ENCODE data around the gene RBM44. TPM values are rescaled to one million over a fixed set of nuclear protein-coding genes. Genes with fewer than 3 reads are reported as not detected.

Gene RBM44
- total RNA-seq, 1 donor from 2014 or later, result 0.41 TPM

DNA sequence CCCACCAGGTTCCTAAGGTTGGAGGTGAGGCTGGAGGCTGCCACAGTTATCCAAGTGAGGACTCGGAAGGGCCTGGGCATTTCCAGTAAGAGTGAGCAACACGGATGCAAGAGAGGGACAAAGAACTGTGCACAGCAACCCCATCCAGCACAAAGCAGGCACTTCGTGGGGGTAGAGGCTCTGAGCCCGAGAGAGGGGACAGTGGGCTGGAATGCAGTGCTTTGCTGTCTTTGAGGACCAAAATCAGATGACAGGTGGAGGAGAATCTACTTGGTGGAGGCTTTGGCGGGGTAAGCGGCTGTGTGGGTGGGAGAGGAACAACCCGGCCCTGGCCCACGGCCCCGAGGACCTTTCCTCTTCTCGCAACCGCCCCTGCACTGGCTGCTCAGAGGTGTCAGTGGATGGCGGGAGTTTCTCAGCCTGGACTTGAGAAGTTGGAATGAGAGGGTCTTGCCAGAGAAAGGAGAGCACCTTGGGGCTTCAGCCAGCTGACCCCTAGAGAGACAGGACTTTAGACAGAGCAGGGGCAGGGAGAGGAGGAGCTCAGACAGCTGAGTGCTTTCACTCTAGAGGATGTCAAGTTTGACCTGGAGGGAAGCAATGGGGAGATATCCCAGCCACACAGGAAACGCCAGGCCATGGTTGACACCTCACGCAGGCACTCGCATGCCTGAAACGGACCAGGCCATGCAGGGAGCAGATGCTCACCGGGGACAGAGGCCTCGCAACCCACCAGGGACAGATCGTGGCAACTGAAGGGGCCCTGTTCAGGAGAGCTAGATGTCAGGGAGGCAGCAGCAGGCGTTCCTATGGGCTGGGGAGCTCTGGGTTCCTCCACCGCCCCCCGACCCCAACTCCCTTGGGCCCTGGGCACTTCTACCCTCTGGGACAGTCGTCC lies 72.4 kb downstream of the RBM44 start:
- Mint-ChIP-seq H3K4me3 (no peak overlapping the region), H3K36me3 (peaks cover 3% of the 10 kb centered on the region), H3K27me3 (peaks cover 13% of the 10 kb centered on the region), H3K4me1 (ENCODE audit: unreplicated experiment) (peaks cover 22% of the 10 kb centered on the region), H3K9me3 (no peaks in the 10 kb centered on the region), H3K27ac (no peak overlapping the region)
- DNase-seq (ENCODE audit: extremely low spot score, unreplicated experiment), result no peak
- TF ChIP-seq, protein P1, sequence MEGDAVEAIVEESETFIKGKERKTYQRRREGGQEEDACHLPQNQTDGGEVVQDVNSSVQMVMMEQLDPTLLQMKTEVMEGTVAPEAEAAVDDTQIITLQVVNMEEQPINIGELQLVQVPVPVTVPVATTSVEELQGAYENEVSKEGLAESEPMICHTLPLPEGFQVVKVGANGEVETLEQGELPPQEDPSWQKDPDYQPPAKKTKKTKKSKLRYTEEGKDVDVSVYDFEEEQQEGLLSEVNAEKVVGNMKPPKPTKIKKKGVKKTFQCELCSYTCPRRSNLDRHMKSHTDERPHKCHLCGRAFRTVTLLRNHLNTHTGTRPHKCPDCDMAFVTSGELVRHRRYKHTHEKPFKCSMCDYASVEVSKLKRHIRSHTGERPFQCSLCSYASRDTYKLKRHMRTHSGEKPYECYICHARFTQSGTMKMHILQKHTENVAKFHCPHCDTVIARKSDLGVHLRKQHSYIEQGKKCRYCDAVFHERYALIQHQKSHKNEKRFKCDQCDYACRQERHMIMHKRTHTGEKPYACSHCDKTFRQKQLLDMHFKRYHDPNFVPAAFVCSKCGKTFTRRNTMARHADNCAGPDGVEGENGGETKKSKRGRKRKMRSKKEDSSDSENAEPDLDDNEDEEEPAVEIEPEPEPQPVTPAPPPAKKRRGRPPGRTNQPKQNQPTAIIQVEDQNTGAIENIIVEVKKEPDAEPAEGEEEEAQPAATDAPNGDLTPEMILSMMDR (conservative IDR thresholded peaks at IDR 0.05), result no peak

DNA sequence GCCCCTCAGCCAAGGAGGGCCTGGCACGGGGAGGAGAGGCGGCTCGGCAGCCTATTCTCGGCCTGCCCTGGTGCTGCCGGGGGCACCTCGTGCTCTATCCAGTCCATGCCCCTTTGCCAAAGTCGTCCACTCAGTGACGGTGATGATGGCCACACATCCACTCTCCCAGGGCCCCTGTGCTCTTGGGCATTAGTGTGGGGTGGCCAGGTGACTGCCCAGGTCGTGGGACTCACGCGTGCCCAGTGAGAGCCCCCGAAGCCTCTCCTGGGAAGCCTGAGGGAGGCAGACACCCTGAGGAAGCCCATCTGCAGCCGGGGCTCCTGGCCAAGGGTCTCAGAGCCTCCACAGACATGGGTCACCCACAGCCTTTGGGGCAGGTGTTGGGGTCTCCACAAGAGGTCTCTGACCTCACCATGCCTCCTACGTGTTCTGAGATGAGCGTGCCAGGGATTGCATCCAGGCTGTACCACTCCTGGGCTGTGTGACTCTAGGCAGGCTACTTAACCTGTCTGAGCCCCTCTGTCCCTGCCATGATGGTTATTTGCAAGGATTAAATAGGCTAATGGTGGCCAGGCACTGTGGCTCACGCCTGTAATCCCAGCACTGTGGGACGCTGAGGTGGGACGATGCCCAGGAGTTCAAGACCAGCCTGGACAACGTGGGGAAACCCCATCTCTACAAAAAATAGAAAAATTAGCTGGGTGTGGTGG lies 73.8 kb downstream of the RBM44 start:
- no peak overlapping the region for H3K27ac Mint-ChIP-seq
- peaks cover 13% of the 10 kb centered on the region for H3K27me3 Mint-ChIP-seq
- DNase-seq (ENCODE audit: extremely low spot score, unreplicated experiment), result no peak
- no peak overlapping the region for H3K4me3 Mint-ChIP-seq
- no peaks in the 10 kb centered on the region for H3K9me3 Mint-ChIP-seq
- H3K4me1 Mint-ChIP-seq (ENCODE audit: unreplicated experiment), result peaks cover 17% of the 10 kb centered on the region
- peaks cover 3% of the 10 kb centered on the region for H3K36me3 Mint-ChIP-seq
- TF ChIP-seq, protein P1 (conservative IDR thresholded peaks at IDR 0.05), result no peak

DNA sequence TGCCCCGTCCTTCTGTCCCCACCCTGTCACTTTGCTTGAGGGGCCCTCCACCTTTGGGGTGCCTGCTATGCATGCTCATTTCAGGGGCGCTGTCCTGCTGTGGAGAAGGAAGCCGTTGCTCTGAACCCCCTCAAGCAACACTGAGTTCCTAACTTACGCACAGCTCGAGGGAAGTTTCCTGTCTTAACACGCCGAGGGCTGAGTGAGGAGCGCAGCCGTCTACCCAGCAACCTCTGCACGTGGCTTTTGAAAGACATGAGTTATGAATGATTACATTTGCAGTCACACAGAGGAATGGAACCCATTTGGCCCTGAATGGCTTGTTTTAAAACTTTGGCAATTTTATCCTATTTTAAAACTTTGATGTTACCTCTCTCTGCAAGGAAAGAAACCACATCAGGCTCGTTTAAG lies 74.8 kb downstream of the RBM44 start:
- TF ChIP-seq, protein P1 (conservative IDR thresholded peaks at IDR 0.05), result no peak
- H3K36me3 Mint-ChIP-seq, result peaks cover 3% of the 10 kb centered on the region
- DNase-seq (ENCODE audit: extremely low spot score, unreplicated experiment), result no peak
- no peak overlapping the region for H3K27ac Mint-ChIP-seq
- H3K4me3 Mint-ChIP-seq, result no peak overlapping the region
- no peaks in the 10 kb centered on the region for H3K9me3 Mint-ChIP-seq
- H3K4me1 Mint-ChIP-seq (ENCODE audit: unreplicated experiment), result peaks cover 17% of the 10 kb centered on the region
- H3K27me3 Mint-ChIP-seq, result peaks cover 13% of the 10 kb centered on the region

DNA sequence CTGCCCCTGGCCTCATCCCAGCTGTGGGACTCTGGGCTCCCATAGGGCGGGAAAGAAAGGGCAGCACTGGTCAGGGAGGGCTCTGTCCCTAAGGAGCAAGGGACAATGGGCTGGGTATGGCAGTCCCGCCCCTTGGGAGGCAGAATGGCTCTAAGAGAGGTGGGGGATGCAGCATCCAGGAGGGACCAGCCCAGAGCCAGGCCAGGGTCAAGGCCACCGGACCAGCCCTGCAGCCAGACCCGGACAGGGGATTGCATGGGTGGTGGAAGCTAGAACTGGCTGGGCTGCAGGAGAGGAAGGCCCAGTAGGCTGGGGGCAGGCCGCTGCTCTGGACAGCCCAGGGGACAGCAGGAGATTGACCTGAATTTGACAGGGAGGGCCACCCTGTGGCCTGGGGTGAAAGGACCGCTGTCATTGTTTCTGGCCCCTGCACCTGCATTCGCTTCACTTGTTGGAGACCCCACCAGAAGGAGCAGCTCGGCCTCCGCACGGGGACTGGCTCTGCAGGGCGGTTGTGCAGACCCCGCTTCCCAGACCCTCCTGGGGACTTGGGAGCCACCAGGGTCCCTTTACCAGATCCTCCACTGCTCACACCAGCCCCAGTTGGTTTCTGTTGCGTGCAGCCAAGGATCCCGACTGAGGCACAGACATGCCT lies 75.4 kb downstream of the RBM44 start:
- Mint-ChIP-seq H3K4me1 (ENCODE audit: unreplicated experiment) (peaks cover 19% of the 10 kb centered on the region), H3K36me3 (peaks cover 3% of the 10 kb centered on the region), H3K27me3 (peaks cover 11% of the 10 kb centered on the region), H3K27ac (no peak overlapping the region), H3K4me3 (no peak overlapping the region), H3K9me3 (no peaks in the 10 kb centered on the region)
- no peak for DNase-seq (ENCODE audit: extremely low spot score, unreplicated experiment)
- TF ChIP-seq, protein P1 (conservative IDR thresholded peaks at IDR 0.05), result no peak

DNA sequence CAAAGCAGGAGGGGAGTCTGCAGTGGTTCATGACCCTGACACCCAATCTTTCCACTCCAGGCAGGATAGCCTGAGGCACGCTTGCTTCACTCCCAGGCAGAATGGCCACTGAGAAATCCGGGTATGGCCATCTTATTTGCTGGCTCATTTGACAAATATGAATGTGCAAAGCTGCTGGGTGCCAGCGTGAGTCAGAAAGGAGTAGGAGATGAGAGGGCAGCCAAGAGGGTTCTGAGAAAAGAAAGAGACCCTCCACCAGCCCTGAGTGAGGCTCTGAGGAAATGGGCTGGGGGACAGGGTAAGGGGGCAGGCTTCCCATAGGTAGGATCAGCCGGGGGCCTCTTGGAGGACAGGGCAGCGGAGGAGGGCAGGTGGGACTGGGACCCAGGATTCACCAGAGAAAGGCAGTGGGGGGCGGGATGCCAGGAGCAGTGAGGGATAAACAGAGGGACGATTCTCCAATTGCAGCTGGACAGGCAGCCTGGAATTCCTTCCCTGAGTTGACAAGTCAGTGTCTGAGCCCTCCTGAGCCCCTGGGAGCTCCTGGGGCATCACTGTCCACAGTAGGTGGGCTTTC lies 76.1 kb downstream of the RBM44 start:
- Mint-ChIP-seq H3K9me3 (no peaks in the 10 kb centered on the region), H3K4me3 (no peak overlapping the region), H3K27ac (no peak overlapping the region), H3K4me1 (ENCODE audit: unreplicated experiment) (peaks cover 22% of the 10 kb centered on the region), H3K27me3 (peaks cover 7% of the 10 kb centered on the region), H3K36me3 (peaks cover 3% of the 10 kb centered on the region)
- no peak for DNase-seq (ENCODE audit: extremely low spot score, unreplicated experiment)
- TF ChIP-seq, protein P1 (conservative IDR thresholded peaks at IDR 0.05), result no peak

All from type B pancreatic cell (in vitro differentiated cells).